Measurements from ENCODE around the gene TNPO3.

- TF ChIP-seq CTCF (IDR thresholded peaks at IDR 0.05; ENCODE audit: low read depth, low read length) (peak; percentile 35), POLR2A (IDR thresholded peaks at IDR 0.05; ENCODE audit: extremely low read depth, insufficient read length) (no peak), MYC (IDR thresholded peaks at IDR 0.05; ENCODE audit: low read depth, low read length) (no peak), MAX (IDR thresholded peaks at IDR 0.05; ENCODE audit: low read depth, low read length) (no peak)
These were observed 115.0 kb downstream of the TNPO3 start for GRCh38 chr7:128939861-128940410.
